Renal pelvis (tissue), 3 donors: ENCODE results near the gene ZNF605. TPM values are rescaled to one million over a fixed set of nuclear protein-coding genes. Genes with fewer than 3 reads are reported as not detected.

Source experiments
- polyA plus RNA-seq, 3 donors: library from polyadenylated mRNA; unstranded; fragments of 120-200 nt; gene quantifications; one replicate each; pipeline ENCODE4 v1.2.1, GENCODE V29; 2013; ENCODE audit not compliant: insufficient read length in 3 of 3

ZNF605 gene
- polyA plus RNA-seq, 3 donors: 19.6 to 32.8 (median 27.7) TPM

Other genes starting within 250 kb of the ZNF605 start
- 10 to 100 TPM; 23.1 to 27.1 (median 23.4) TPM for gene PGAM5, start 245.5 kb downstream of the ZNF605 start, polyA plus RNA-seq
- gene ANKLE2, start 194.5 kb downstream of the ZNF605 start, polyA plus RNA-seq: 10 to 100 TPM; 60.6 to 79.2 (median 79.0) TPM
- gene GOLGA3, start 127.4 kb downstream of the ZNF605 start, polyA plus RNA-seq: 10 to 100 TPM; 27.3 to 36.7 (median 34.5) TPM
- 10 to 100 TPM; 18.9 to 33.0 (median 28.5) TPM for gene CHFR, start 68.7 kb downstream of the ZNF605 start, polyA plus RNA-seq
- gene ZNF26, start 30.1 kb upstream of the ZNF605 start, polyA plus RNA-seq: 10 to 100 TPM; 11.2 to 16.6 (median 14.5) TPM
- 10 to 100 TPM; 56.6 to 84.9 (median 78.5) TPM for gene ZNF84, start 81.2 kb upstream of the ZNF605 start, polyA plus RNA-seq
- 10 to 100 TPM; 32.2 to 43.7 (median 41.8) TPM for gene ZNF140, start 124.6 kb upstream of the ZNF605 start, polyA plus RNA-seq
- gene ZNF891, start 174.0 kb upstream of the ZNF605 start, polyA plus RNA-seq: 1 to 10 TPM; 3.1 to 8.6 (median 7.8) TPM
- gene ZNF10, start 174.3 kb upstream of the ZNF605 start, polyA plus RNA-seq: 10 to 100 TPM; 17.3 to 30.0 (median 29.3) TPM
- 10 to 100 TPM; 29.5 to 31.0 (median 30.8) TPM for gene ZNF268, start 225.2 kb upstream of the ZNF605 start, polyA plus RNA-seq